Thoracic aorta (tissue), 2 donors: Measurements from ENCODE around the gene PDCL3. TPM values are rescaled to one million over a fixed set of nuclear protein-coding genes. Genes with fewer than 3 reads are reported as not detected.

Experiments used
- ATAC-seq: fragments of 150-250 bp; one replicate; pipeline ENCODE4 v1.8.0; 2017; ENCODE audit warnings: low read depth; ENCODE audit not compliant: insufficient number of reproducible peaks, low FRiP score
- DNase-seq: peaks from one replicate; pipeline ENCODE4 v3.0.0-alpha.2; 2020; ENCODE audit warnings: low spot score
- H3K27ac ChIP-seq, 2 donors: fragments of 200-600 bp; sonication (generic); 1 replicate in 1 of 2; 2 replicates in 1 of 2; pipeline ENCODE4 v1.5.1; 2016; ENCODE audit warnings: mild to moderate bottlenecking in 2 of 2, moderate library complexity in 2 of 2
- H3K27me3 ChIP-seq: fragments of 200-600 bp; sonication (generic); replicated peaks from 2 replicates; pipeline ENCODE4 v1.6.0; 2016; ENCODE audit warnings: mild to moderate bottlenecking; ENCODE audit not compliant: insufficient read depth
- H3K36me3 ChIP-seq: fragments of 200-600 bp; sonication (generic); one replicate; pipeline ENCODE4 v1.5.1; 2016
- H3K4me1 ChIP-seq, 2 donors: fragments of 200-600 bp; sonication (generic); 1 replicate in 1 of 2; 2 replicates in 1 of 2; pipeline versions ENCODE4 v1.5.1 to v1.6.0; 2016; ENCODE audit warnings: low read depth in 2 of 2, mild to moderate bottlenecking in 1 of 2; ENCODE audit not compliant: control insufficient read depth in 1 of 2
- H3K4me3 ChIP-seq: fragments of 200-600 bp; sonication (generic); 2 replicates; pipeline ENCODE4 v1.5.1; 2016; ENCODE audit warnings: mild to moderate bottlenecking
- H3K9me3 ChIP-seq: fragments of 200-600 bp; sonication (generic); 2 replicates; pipeline ENCODE4 v1.5.1; 2016
- total RNA-seq, 2 donors: library from RNA; depleted of rRNA; stranded (reverse); fragments of >200 nt; gene quantifications; one replicate each; pipeline versions ENCODE4 v1.1.0 to v1.2.3, GENCODE V29; 2016
- TF ChIP-seq, protein P1 (sequence below): fragments of 200-600 bp; sonication (generic); IDR thresholded peaks from one replicate; pipeline ENCODE4 v1.5.1; 2019; ENCODE audit warnings: antibody characterized with exemption

Gene PDCL3
- total RNA-seq, 2 donors from 2014 or later: 7.5 to 13.4 TPM

DNA sequence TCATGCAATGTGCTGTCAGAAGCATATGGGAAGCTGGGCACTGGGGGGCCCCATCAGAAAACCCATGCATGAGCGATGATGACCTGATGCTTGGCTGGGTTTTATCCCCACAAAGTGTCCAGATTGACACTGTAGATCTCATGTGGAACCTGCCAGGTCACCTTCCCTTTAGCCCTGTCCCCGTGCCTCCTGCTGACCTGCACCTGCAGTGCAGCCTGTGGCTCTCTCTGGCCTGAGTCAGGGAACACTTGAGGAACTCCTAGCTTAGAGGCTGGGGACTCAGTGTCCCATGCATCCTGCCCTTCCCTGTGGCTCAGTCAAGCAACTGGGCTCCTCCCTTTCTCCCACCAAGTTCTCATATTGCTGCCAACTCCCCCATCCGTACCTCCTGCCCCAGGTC lies 57.7 kb downstream of the PDCL3 start:
- TF ChIP-seq, protein P1, sequence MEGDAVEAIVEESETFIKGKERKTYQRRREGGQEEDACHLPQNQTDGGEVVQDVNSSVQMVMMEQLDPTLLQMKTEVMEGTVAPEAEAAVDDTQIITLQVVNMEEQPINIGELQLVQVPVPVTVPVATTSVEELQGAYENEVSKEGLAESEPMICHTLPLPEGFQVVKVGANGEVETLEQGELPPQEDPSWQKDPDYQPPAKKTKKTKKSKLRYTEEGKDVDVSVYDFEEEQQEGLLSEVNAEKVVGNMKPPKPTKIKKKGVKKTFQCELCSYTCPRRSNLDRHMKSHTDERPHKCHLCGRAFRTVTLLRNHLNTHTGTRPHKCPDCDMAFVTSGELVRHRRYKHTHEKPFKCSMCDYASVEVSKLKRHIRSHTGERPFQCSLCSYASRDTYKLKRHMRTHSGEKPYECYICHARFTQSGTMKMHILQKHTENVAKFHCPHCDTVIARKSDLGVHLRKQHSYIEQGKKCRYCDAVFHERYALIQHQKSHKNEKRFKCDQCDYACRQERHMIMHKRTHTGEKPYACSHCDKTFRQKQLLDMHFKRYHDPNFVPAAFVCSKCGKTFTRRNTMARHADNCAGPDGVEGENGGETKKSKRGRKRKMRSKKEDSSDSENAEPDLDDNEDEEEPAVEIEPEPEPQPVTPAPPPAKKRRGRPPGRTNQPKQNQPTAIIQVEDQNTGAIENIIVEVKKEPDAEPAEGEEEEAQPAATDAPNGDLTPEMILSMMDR: no peak
- DNase-seq (no peak), ATAC-seq (no peak)
- no peaks in the 10 kb centered on the region for H3K4me1 ChIP-seq
- no peak overlapping the region for H3K4me3 ChIP-seq
- no peaks in the 10 kb centered on the region for H3K36me3 ChIP-seq
- H3K27me3 ChIP-seq: no peaks in the 10 kb centered on the region
- H3K27ac ChIP-seq: no peak overlapping the region
- no peaks in the 10 kb centered on the region for H3K9me3 ChIP-seq

DNA sequence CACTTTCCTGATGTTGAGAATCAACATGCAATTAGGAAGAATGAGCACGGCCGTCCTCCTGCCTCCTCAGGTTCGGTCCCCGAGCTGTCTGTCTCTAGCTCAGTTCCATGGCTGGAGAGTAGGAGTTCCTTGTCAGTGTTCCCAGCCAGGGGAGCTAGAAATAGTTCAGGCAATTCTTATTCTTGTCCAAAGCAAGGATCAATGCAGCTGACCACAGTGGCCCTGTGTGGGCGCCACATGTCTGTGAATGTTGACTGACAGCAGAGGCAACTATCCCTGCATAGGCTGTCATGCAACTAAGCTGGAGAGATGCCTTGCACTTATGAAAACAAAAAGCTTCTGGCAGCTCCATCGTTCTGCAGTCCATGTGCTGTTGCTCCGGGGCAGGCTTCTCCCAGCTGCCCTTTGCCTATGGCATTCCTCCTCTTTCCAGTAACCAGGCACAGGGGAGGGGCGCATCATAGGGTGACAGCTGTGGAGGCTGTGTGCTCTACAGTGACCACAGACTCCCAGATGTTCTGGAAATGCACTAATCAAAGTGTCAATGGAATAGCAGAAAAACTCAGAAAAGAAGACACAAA lies 58.7 kb downstream of the PDCL3 start:
- Histone ChIP-seq H3K9me3 (no peaks in the 10 kb centered on the region), H3K4me1 (no peaks in the 10 kb centered on the region), H3K36me3 (no peaks in the 10 kb centered on the region), H3K27ac (no peak overlapping the region), H3K27me3 (no peaks in the 10 kb centered on the region), H3K4me3 (no peak overlapping the region)
- TF ChIP-seq, protein P1: no peak
- ATAC-seq (no peak), DNase-seq (no peak)

DNA sequence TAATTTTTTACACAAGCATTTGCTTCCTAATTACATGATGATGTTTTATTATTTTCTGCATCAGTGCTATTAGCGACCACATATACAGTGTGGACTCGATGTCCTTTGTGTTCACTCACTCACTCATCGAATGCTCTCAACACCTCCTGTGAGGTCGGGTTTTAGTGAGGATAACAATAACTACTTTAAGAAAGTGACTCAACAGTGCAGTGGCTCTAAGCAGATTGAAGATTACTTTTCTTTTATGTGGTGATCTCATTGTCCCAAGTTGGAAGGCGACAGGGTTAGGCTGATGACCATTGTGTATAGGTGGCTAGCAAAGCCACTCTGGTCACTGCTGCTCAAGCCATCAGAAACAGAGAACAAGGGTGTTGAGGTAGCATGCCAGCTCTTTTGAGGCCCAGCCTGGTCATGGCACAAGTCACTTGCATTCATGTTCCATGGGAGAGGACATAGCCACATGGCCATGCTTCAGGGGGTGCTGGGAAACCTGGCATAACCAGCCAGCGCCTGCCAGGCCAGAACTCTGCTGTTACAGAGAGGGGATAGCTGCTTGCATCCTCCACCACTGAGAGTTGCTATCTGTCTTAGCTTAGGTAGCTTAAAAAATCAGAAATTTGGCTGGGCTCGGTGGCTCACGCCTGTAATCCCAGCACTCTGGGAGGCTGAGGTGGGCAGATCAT lies 60.4 kb downstream of the PDCL3 start:
- Histone ChIP-seq H3K4me3 (no peak overlapping the region), H3K27ac (no peak overlapping the region), H3K4me1 (no peaks in the 10 kb centered on the region), H3K9me3 (no peaks in the 10 kb centered on the region), H3K36me3 (no peaks in the 10 kb centered on the region), H3K27me3 (no peaks in the 10 kb centered on the region)
- TF ChIP-seq, protein P1: no peak
- DNase-seq: no peak
- ATAC-seq: no peak

DNA sequence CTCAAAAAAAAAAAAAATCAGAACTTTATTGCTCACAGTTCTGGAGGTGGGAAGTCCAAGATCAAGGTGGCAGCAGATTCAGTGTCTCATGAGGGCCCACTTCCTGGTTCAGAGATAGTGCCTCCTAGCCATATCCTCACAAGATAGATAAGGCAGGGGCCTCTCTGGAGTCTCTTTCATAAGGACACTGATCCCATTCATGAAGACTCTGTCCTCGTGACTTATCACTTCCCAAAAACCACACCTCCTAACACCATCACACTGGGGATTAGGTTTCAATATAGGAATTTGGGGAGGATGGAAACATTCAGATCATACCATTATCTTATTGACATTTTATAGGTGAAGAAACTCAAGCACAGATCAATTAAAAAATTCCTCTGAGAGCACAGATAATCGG lies 61.1 kb downstream of the PDCL3 start:
- Histone ChIP-seq H3K27ac (no peak overlapping the region), H3K36me3 (no peaks in the 10 kb centered on the region), H3K4me3 (no peak overlapping the region), H3K9me3 (no peaks in the 10 kb centered on the region), H3K4me1 (no peaks in the 10 kb centered on the region), H3K27me3 (no peaks in the 10 kb centered on the region)
- ATAC-seq (no peak), DNase-seq (no peak)
- TF ChIP-seq, protein P1: no peak

DNA sequence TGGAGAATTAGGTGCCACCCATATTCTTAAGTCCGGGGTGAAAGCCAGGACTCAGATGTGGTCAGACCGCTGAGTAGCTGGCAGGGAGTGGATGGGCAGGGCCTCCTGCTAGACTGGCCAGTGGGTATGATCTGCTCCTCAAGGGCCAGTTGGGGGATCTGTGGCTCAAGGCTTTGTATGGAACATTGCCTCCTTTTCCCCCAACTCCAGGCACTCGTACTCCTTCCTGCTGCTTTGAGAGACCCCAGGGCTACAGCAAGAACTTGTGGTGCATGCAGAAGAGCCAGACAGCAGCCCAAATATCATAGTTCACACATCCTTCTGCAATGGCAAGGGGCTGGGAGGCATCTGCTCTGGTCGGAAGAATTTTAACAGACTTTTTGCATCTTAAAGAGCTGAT lies 61.7 kb downstream of the PDCL3 start:
- no peaks in the 10 kb centered on the region for H3K4me1 ChIP-seq
- no peaks in the 10 kb centered on the region for H3K9me3 ChIP-seq
- no peaks in the 10 kb centered on the region for H3K36me3 ChIP-seq
- H3K27me3 ChIP-seq: no peaks in the 10 kb centered on the region
- H3K4me3 ChIP-seq: no peak overlapping the region
- ATAC-seq: no peak
- no peak overlapping the region for H3K27ac ChIP-seq
- TF ChIP-seq, protein P1: no peak
- no peak for DNase-seq
